ENCODE data around the gene COL17A1.

Gene COL17A1

GRCh38 chr10:104049504-104050250 is 36.0 kb downstream of the COL17A1 start:
- DNase-seq = peak; percentile 41

DNA sequence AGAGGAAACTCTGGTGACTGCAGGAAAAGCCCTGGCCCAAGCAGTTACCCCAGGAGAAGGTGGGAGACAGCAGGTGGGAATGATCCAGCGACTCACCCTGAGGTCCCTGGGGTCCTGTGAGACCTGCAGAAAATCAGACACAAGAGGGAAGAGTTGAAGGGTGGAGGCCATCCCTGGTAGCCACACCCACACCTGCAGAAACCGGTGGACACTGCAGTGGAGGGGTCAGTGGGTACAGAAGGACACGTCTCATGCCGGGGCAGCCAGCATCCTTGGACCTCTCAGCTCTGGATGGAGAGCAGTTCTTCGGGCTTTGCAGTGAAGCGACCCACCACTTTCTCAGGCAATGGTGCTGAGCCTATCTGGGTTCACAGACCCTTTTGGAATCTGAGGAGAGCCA is 39.0 kb downstream of the COL17A1 start:
- peak; percentile 25 for DNase-seq

GRCh38 chr10:104045151-104046089 is 40.3 kb downstream of the COL17A1 start:
- peak; percentile 83 for DNase-seq

DNA sequence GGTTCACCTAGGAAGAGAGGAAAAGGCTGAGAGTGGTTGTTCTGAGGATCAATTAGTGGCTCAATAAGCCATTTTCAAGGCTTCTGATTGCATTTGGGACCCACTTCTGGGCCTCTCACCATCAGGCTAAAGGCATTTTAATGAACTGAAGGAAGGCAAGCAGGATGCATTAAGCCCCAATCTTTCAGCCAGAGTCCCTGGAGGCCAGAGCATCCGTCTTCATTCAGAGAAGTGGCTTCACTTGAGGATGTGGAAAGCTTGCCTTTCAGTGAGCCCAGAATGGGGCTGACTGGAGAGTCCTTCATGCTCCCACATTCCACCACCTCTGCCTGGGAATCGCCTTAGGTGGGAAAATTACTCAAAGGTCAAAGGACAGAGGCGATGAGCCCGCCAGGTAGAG is 41.8 kb downstream of the COL17A1 start:
- peak; percentile 65 for DNase-seq

- peak; percentile 41 for DNase-seq
These were observed 42.4 kb downstream of the COL17A1 start for GRCh38 chr10:104043185-104043830.

- DNase-seq = peak; percentile 53
These were observed 43.7 kb downstream of the COL17A1 start for GRCh38 chr10:104041891-104042535.

DNA sequence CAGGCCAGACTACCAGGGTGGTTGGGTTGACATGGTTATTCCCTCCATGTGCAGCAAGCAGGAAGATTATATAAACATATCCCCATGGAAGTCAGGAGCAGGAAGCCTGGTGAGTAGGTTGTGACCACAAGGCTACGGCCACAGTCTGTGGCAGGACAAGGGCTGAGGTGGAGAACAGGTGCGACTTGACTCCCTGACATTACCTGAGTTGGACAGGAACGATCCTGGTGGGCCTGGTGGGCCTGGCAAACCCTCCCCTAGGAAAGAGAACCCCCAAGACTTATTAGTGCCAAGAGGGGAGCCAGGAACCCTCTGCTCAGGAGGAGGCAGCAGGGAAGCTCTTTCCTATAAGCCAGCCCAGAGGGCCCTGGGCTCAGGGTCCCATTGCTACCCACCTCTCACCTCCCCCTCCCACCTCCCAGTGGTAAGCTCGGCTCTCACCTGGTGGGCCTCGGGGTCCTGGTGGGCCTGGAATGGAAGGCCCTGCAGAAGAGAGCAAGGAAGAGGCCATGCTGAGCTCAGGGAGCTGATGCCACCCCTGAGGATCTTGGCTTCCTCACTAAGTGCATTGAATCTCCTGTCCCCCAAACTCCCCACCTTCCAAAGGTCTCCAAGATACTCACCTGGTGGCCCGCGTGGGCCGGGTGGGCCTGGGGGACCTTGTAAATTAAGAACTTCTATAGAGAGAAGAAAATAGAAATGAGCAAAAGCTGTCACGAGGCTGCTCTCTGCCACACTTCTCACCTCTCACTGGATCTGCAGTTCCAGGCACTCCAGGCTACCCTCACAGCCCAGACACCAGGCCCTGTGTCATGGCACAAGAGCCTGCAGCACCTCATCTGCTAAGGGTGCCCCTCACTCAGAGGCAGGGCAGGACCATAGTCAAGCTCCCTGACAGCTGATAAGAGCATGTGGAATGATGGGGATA is 44.6 kb downstream of the COL17A1 start:
- peak; percentile 51 for DNase-seq

- no peak for DNase-seq
These were observed 45.3 kb downstream of the COL17A1 start for GRCh38 chr10:104040382-104040781.

GRCh38 chr10:104038958-104039752 is 46.5 kb downstream of the COL17A1 start:
- peak; percentile 42 for DNase-seq

DNA sequence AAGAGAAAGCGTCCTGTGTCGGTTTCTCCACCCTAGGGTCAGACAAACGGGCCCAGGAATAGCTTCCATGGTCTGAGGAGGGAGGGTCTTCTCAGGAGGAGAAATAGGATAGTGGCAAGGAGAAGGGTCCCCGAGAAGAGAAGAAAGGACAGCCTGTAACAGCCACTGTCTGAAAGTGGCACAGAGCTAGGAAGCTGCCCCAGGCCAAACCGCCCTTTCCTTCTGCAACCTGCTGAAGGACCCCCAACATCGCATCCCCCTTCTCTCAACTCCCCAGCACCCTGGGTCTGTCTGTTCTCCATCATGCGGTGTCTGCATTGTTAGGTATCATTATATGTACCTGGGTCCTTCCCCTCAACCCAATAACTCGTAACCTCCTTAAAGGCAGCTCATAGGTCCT is 47.1 kb downstream of the COL17A1 start:
- DNase-seq = peak; percentile 23

DNA sequence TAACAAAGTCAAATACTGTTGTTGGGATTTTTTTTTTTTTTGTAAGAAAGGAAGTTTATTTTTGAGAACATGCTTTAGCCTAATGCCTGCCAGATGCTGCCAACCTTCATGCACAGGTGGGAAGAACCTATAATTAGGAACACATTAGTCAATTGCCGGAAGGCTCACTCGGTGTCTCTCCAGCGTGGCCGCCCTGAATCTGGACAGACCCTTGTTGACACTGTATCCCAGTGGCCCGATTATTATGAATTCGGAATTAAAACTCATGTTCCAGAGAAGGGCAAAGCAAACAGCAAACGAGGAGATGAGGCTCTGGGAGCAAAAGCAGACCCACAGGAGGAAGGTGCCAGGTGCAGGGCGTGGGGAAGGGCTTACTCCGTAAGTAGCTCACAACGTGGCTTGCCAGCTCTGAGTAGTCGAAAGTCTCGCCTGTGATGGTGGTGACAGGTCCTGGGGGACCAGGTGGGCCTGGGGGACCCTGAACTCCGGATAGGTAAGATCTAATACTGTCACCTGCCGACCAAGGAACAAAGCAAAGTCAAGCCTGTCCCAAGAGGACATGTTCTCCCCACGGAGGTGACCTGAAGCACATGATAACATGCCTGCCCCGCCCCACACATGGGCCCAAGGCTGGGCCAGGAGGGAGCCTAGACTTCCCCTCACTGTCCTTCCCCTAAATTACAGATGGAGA is 48.3 kb downstream of the COL17A1 start:
- no peak for DNase-seq

GRCh38 chr10:104036518-104037260 is 49.0 kb downstream of the COL17A1 start:
- no peak for DNase-seq

DNA sequence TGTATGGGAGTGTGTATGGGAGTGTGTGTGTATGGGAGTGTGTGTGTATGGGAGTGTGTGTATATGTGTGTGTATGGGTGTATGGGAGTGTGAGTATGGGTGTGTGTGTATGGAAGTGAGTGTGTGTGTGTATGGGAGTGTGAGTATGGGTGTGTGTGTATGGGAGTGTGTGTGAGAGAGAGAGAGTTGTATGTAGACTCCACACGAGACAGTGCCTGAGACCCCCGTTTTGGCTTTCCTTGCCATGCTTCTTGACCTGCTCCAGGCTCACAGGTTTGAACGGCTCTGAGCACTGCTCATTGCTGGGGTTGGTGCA is 49.7 kb downstream of the COL17A1 start:
- DNase-seq = no peak

DNA sequence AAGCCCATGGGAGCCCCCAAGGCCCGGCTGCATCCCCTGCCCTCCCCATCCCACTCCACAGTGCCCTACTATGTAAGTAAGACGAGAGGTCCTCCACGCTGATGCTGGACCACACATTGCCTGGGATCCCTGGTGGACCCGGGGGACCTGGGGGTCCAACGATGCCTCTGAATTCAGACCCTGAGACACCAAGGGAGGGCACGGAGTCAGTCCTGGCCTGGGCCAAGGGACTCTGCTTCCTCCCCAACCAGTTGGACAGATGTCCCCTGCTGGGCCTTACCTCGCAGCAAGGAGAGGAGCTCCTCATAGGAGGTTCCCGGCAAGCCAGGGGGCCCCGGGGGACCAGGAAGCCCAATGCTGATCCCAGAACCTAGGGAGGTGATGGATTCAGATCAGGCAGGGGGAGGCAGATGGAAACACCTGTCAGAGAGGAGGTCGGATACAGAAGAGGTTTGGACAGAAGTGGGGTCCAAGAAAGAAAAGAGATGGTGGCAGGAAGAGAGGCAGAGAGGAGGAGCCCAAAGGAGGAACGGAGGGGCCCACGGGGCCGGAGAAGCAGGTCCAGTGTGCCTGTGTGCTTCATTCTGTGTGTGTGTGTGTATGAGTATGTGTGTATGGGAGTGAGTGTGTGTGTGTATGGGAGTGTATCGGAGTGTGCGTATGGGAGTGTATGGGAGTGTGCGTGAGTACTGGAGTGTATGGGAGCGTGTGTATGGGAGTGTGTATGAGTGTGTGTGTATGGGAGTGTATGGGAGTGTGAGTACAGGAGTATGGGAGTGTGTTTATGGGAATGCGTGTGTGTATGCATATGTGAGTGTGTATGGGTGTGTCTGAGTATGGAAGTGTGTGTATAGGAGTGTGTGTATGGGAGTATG is 50.2 kb downstream of the COL17A1 start:
- no peak for DNase-seq

DNA sequence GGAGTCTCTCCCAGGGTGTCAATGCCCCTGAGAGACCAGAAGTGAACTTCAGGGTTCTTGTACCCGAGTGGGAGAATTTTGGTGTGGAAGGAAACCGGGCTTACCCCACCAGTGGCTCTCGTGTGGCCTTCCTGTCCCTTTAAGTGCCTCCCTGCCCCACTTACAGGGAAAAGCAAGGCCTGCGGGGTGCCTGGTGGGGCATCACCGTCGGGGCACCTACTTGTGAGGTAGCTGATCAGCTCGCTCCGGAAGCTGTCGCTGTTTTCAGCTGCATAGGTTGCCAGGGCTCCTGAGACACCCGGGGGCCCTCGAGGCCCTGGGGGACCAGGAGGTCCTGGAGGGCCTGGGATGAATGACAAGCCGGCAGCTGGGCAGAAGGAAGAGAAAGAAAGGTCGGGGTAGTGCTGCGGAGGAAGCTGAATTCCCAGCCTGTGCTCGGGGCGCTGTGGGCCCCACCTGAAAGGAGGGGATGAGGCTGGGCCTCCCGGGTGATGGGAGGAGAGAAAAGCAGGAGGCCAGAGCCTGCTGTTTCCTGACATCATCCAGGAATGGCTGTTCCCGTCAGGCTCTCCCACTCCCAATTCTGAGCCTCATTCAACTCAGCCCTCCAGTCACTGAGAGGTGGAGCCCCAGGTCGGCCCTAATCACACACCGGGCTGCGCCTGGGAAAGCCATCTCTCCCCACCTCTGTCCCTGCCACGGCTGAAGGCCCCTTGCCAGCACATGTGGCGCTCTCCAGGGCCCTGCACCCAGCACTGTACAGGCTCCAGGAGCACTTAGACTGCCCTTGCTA is 51.1 kb downstream of the COL17A1 start:
- no peak for DNase-seq

DNA sequence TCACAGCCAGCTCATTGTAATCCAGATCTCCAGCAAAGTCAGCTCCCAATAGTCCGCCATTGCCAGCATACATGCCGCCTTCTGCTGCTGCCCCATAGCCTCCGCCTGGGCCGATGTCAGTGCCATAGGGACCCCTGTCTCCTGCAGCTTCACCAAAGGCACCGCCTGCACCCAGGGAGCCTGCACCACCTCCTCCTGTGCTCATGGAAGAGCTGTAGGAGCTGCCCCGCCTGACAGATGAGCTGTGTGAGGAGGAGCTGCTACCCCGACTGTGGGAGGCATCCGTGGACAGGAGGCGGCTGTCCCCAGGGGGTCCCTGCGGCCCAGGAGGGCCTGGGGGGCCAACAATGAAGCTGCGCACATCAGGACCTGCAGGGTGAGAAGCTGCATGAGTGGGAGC is 51.7 kb downstream of the COL17A1 start:
- DNase-seq = no peak

- no peak for DNase-seq
These were observed 52.2 kb downstream of the COL17A1 start for GRCh38 chr10:104033401-104033930.

Measured in islet precursor cell (in vitro differentiated cells).